A549 treated with AZD2906 at 1 μM for 4 hours (cell line): ENCODE data around the gene SPPL2B. TPM values are rescaled to one million over a fixed set of nuclear protein-coding genes. Genes with fewer than 3 reads are reported as not detected.

Source experiments
- total RNA-seq: library from RNA; stranded (reverse); fragments of 200-300 nt; extraction: Qiagen RNA extraction; gene quantifications from 5 replicates; pipeline ENCODE4 v1.2.3, GENCODE V29; 2022

Gene SPPL2B, protein sequence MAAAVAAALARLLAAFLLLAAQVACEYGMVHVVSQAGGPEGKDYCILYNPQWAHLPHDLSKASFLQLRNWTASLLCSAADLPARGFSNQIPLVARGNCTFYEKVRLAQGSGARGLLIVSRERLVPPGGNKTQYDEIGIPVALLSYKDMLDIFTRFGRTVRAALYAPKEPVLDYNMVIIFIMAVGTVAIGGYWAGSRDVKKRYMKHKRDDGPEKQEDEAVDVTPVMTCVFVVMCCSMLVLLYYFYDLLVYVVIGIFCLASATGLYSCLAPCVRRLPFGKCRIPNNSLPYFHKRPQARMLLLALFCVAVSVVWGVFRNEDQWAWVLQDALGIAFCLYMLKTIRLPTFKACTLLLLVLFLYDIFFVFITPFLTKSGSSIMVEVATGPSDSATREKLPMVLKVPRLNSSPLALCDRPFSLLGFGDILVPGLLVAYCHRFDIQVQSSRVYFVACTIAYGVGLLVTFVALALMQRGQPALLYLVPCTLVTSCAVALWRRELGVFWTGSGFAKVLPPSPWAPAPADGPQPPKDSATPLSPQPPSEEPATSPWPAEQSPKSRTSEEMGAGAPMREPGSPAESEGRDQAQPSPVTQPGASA
- 13.9 to 24.1 TPM (median 19.9 TPM) in 5 replicates for total RNA-seq

GRCh38 chr19:2328401-2329148 is at the start of gene SPPL2B, which contains the start of gene LSM7:
Gene SPPL2B (plus strand): TSS chr19:2328684. CDS start chr19:2328710, 26 bp downstream.
Gene LSM7 (minus strand): TSS chr19:2328586. CDS start chr19:2328566, 20 bp downstream.

DNA sequence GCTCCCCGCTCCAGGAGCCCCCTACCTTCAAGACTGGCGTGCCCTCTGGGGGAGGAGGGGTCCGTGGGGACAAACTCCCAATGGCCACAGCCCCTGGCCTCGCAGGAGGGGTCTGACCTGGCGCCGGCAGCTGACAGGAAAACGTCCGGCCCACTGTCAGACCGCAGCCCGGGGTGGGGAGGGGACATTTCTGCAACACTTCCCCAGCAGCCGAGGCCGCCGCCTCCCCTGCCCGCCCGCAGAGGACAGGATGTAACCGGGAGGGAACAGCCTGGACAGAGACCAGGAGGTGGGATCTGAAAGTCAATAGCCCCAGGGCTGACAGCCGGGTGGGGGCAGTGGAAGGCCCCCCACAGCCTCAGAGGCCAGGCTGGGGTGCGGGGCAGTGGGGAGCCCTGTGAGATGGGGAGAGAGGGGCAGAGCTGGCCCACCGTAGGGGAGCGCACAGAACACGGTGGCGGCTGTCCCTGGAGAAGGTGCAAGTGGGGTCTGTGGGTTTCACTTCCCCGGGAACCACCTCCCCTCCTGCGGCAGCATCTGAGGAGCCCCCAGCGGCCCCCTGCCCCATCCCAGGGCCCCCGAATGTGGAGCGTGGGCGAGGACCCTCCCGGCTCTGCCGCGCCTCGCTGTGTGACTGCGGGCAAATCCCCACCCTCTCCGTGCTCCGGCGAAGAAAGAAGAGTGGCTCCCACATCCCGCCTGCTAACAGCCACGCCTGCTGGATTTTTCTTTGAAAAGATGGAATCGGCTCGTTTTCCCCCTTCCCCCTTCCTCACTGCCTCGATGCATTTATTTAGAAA is 46.2 kb upstream of the SPPL2B start, which contains the start of gene PEAK3:
Gene PEAK3, minus strand, starts transcription at position 114 of the 800 bp plus-strand sequence. CDS start 1,244 bp downstream, outside the sequence.

GRCh38 chr19:2308114-2308556 is 20.3 kb upstream of the SPPL2B start, which contains the start of gene LINGO3:
Gene LINGO3 (minus strand): TSS chr19:2308154. CDS start chr19:2291776, 16,378 bp downstream.

DNA sequence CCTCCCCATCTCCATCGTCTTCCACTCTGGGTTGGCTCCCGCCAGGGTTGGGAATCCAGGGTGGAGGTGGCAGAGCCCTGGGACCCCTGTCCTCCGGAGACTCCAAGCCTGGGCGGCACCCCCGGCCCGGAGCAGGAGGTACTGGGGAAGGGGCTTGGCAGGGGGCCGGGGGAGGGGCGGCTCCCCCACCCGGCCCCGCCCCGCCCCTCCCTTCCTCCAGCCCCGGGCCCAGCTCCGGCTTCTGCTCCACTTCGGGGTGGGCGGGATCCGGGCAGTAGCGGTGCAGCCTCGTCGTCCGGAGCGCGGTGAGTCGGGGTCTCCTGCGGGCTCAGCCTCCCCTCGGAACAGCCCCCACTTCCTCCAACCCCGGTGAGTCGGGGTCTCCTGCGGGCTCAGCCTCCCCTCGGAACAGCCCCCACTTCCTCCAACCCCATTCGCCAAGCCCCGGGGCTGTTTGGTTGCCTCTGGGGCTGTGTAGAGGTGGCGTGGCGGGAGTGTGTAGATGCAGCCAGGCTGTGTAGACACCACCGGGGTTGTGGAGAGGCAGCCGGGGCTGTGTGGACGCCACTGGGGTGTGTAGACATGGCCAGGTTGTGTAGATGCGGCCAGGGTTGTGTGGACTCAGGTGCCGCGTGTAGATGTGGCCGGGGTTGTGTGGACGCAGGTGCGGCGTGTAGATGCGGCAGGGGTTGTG is 31.7 kb downstream of the SPPL2B start, which contains the start of gene TMPRSS9:
Gene TMPRSS9, plus strand, starts transcription at position 274 of the 694 bp plus-strand sequence. CDS start 29,521 bp downstream, outside the sequence.

Other genes starting within 250 kb of the SPPL2B start
- 13.3 to 15.2 TPM (median 14.0 TPM) in 5 replicates for gene MOB3A, start 232.4 kb upstream of the SPPL2B start, total RNA-seq
- 0.41 to 0.98 TPM (median 0.79 TPM) in 5 replicates for gene IZUMO4, start 231.8 kb upstream of the SPPL2B start, total RNA-seq
- 72.8 to 81.4 TPM (median 78.3 TPM) in 5 replicates for gene AP3D1, start 177.1 kb upstream of the SPPL2B start, total RNA-seq
- gene DOT1L, start 164.8 kb upstream of the SPPL2B start, total RNA-seq = 9.7 to 16.1 TPM (median 14.6 TPM) in 5 replicates
- 41.4 to 62.2 TPM (median 59.5 TPM) in 5 replicates for gene PLEKHJ1, start 92.4 kb upstream of the SPPL2B start, total RNA-seq
- 70.5 to 76.5 TPM (median 73.0 TPM) in 5 replicates for gene SF3A2, start 91.9 kb upstream of the SPPL2B start, total RNA-seq
- 4.6 to 18.6 TPM (median 14.0 TPM) in 5 replicates for gene AMH, start 79.4 kb upstream of the SPPL2B start, total RNA-seq
- 0.64 to 0.87 TPM (median 0.82 TPM) in 5 replicates for gene JSRP1, start 72.3 kb upstream of the SPPL2B start, total RNA-seq
- 0.17 to 0.39 TPM (median 0.28 TPM) in 5 replicates for gene PEAK3, start 46.5 kb upstream of the SPPL2B start, total RNA-seq
- gene LINGO3, start 20.5 kb upstream of the SPPL2B start, total RNA-seq = 0.04 to 0.06 TPM (median 0.05 TPM) in 5 replicates
- gene LSM7, start 98 bp upstream of the SPPL2B start, total RNA-seq = 121 to 155 TPM (median 151 TPM) in 5 replicates
- gene TMPRSS9, start 31.6 kb downstream of the SPPL2B start, total RNA-seq = 0.16 TPM in 1 of 5 replicates, not detected in the others
- 48.6 to 139 TPM (median 122 TPM) in 5 replicates for gene TIMM13, start 98.9 kb downstream of the SPPL2B start, total RNA-seq
- 65.5 to 84.6 TPM (median 76.3 TPM) in 5 replicates for gene LMNB2, start 128.3 kb downstream of the SPPL2B start, total RNA-seq
- gene GADD45B, start 147.4 kb downstream of the SPPL2B start, total RNA-seq = 97.0 to 127 TPM (median 119 TPM) in 5 replicates